Stomach smooth muscle (tissue), 2 donors: Measurements from ENCODE around the gene HOMER2.

Experiments used
- H3K27ac ChIP-seq: one replicate; pipeline ENCODE4 v1.7.0; 2013; ENCODE audit warnings: mild to moderate bottlenecking, low read length, inconsistent platforms
- H3K27me3 ChIP-seq, 2 donors: one replicate each; pipeline ENCODE4 v1.7.0; 2013; ENCODE audit warnings: low read length in 2 of 2; ENCODE audit not compliant: insufficient read depth in 2 of 2, control insufficient read depth in 1 of 2
- H3K36me3 ChIP-seq, 2 donors: one replicate each; pipeline ENCODE4 v1.7.0; 2013; ENCODE audit warnings: low read length in 2 of 2; ENCODE audit not compliant: control insufficient read depth in 2 of 2, insufficient read depth in 2 of 2
- H3K4me1 ChIP-seq: one replicate; pipeline ENCODE4 v1.7.0; 2013; ENCODE audit warnings: low read length; ENCODE audit not compliant: control insufficient read depth, insufficient read depth
- H3K4me3 ChIP-seq, 2 donors: one replicate each; pipeline ENCODE4 v1.7.0; 2013; ENCODE audit warnings: low read length in 2 of 2
- H3K9ac ChIP-seq, 2 donors: one replicate each; pipeline ENCODE4 v1.7.0; 2013; ENCODE audit warnings: low read length in 2 of 2, mild to moderate bottlenecking in 1 of 2
- H3K9me3 ChIP-seq, 2 donors: one replicate each; pipeline ENCODE4 v1.7.0; 2013; ENCODE audit warnings: low read length in 2 of 2; ENCODE audit not compliant: control insufficient read depth in 2 of 2
- donor health status: healthy.
- donor health status: Pancreatic carcinoma.

Gene HOMER2

DNA sequence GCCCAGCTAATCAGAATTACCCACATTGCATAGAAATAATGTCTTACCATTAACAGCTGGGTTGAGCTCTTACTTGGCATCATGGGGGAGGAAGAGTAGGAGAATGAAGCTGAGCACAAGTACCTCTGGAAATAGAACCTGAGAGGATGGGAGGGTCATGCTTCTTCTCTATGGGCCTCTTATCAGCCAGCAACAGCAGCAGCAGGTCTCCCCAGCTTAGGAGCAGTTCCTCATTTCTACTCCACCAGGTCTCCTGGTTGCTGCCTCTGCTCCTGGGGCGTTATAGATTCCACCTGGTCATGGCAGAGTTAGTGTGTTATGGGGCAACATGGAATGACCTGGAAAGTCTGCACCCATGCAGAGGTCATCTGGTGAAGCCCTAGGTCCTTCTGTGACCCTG lies 150.0 kb downstream of the HOMER2 start:
- no peak overlapping the region for H3K9ac ChIP-seq
- H3K36me3 ChIP-seq = no peaks in the 10 kb centered on the region
- H3K27ac ChIP-seq = no peak overlapping the region
- no peak overlapping the region for H3K4me3 ChIP-seq
- no peaks in the 10 kb centered on the region for H3K9me3 ChIP-seq
- H3K4me1 ChIP-seq = no peaks in the 10 kb centered on the region
- no peaks in the 10 kb centered on the region for H3K27me3 ChIP-seq

DNA sequence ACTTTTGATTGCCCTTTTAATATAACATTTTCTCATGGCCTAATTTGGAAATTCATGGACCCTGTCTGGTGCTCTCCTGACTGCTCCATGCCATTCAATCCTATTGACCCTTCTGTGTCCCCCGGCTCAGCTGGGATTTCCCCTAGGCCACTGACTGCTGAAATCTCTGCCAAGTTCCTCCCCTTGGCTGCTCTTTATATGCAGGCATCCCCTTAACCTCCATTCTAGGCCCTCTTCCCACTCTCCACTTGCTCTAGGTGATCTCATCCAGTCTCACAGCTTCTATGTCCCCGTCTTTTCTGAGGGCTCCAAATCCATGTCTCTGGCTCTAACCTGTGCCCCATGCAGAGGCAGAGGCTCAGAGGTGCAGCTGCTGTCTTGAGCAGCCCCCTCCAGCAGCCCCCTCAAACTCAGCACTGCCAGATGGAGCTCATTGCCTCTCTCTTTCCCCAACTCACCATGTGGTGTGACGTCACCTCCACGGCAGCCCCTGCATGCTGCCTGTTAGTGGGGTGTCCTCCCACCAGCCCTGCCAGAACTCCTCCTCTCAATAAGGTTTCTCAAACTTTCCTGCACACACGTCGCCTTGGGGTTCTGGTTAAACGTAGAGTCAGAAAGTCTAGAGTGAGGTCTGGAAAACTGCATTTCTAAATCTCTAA lies 153.2 kb downstream of the HOMER2 start:
- H3K27me3 ChIP-seq = no peaks in the 10 kb centered on the region
- no peaks in the 10 kb centered on the region for H3K4me1 ChIP-seq
- no peak overlapping the region for H3K9ac ChIP-seq
- H3K9me3 ChIP-seq = no peaks in the 10 kb centered on the region
- H3K27ac ChIP-seq = no peak overlapping the region
- no peaks in the 10 kb centered on the region for H3K36me3 ChIP-seq
- no peak overlapping the region for H3K4me3 ChIP-seq
